IgD-negative memory B cell (primary cell): ENCODE data around the gene ALAD. TPM values are rescaled to one million over a fixed set of nuclear protein-coding genes. Genes with fewer than 3 reads are reported as not detected.
A peak's percentile ranks its signal among the peaks of the same experiment; 100 is the strongest.
"Not testable (repeated sequence)": the region's sequence is repeated elsewhere in the genome, so short reads cannot be mapped to it uniquely, and the experiment has no call there.

Experiments
- H3K27ac Mint-ChIP-seq, 3 donors: one replicate each; pipeline ENCODE4 v1.8.0; 2020 to 2022; ENCODE audit warnings: mild to moderate bottlenecking in 3 of 3, mixed read lengths in 3 of 3, moderate library complexity in 1 of 3
- H3K27me3 Mint-ChIP-seq: one replicate; pipeline ENCODE4 v1.8.0; 2021; ENCODE audit warnings: mixed read lengths
- H3K36me3 Mint-ChIP-seq: one replicate; pipeline ENCODE4 v1.8.0; 2020; ENCODE audit warnings: mild to moderate bottlenecking, mixed read lengths
- H3K4me1 Mint-ChIP-seq, 3 donors: one replicate each; pipeline ENCODE4 v1.8.0; 2020 to 2022; ENCODE audit warnings: mixed read lengths in 3 of 3, mild to moderate bottlenecking in 1 of 3
- H3K4me3 Mint-ChIP-seq, 4 donors: one replicate each; pipeline ENCODE4 v1.8.0; 2020 to 2022; ENCODE audit warnings: mild to moderate bottlenecking in 4 of 4, mixed read lengths in 4 of 4, moderate library complexity in 3 of 4
- H3K9me3 Mint-ChIP-seq, 3 donors: one replicate each; pipeline ENCODE4 v1.8.0; 2020 to 2021; ENCODE audit warnings: mixed read lengths in 3 of 3, mild to moderate bottlenecking in 1 of 3
- polyA plus RNA-seq: library from polyadenylated mRNA; unstranded; fragments of 300-500 nt; fragmentation: Illumina TruSeq; gene quantifications from one replicate; pipeline ENCODE4 v1.2.3, GENCODE V29; 2021

ALAD gene
- polyA plus RNA-seq, 1 donor from 2014 or later: 19.9 TPM

DNA sequence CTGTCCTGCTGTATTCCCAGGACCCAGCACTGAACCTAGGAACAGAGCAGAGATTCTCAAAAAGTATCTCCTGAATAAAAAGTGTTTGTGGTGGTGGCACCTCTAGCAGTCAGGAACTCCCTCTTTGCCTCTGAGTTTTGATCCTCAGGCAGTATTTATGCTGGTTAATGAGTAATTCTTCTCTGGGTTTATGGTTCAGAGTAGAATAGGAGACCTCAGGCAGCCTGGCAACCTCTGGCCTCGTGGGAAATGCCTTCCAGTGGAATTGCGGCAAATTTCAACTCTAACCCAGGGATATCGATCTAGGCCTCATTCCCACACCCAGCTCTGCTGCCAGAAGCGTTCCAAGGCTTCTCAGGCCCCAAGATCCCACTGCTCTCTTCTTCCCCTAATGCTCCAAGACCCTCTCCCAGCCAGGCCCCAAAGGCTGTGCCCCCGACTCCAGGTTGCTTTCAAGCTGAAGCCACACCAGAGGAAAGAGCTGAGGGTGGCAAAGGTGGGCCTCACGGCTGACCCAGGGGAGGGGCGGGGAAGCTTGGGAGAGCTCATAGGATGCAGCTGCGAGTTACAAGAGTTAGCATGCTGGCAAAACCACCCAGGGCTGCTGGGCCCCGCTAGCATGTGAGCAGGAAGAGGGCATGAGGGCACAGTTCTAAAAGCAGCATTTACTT, 13.4 kb downstream of the ALAD start:
- Mint-ChIP-seq H3K36me3 (peaks cover 9% of the 10 kb centered on the region), H3K27me3 (no peaks in the 10 kb centered on the region), H3K4me1 (peaks cover 0 to 2% (median 0%) of the 10 kb centered on the region in 3 donors), H3K4me3 (no peak overlapping the region), H3K27ac (no peak overlapping the region), H3K9me3 (no peaks in the 10 kb centered on the region)

DNA sequence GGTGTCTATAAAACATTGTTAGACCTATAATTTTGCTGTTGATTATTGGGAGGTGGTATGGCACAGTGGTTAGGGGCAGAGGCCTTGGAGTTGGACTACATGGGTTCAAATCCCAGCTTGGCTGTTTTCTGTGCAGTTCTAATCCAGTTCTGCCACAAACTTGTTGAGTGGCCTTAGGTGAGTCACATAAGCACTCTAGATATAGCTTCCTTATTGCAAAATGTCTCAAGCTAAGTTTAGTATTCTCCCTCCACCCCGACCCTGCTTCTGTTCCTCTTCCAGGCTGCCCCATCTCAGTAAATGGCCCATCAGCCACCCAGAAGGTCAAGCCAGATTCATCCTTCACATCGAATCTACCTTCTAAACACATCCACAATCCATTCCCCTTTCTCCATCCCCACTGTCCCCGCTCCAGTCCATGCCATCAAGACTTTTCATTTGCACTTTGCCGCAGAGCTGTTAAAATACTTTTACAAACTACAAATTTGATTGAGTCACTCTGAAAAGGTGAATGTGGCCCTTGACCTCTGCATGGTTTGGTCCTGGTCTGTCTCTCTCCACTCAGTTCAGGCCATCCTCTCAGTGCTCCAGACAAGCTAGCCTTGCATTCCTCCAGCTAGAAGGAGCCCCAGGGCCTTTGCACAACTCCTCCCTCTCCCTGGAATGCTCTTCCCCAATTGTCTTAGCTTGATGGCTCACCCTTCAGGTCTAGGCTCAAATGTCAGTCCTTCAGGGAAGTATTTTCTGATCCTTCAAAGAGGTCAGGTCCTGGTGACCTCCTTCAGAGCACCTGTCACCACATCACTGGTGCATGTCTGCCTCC, 14.3 kb downstream of the ALAD start:
- Mint-ChIP-seq H3K4me1 (peaks cover 2 to 5% (median 2%) of the 10 kb centered on the region in 3 donors), H3K9me3 (no peaks in the 10 kb centered on the region), H3K27me3 (no peaks in the 10 kb centered on the region), H3K36me3 (peaks cover 7% of the 10 kb centered on the region), H3K4me3 (no peak overlapping the region), H3K27ac (no peak overlapping the region)

DNA sequence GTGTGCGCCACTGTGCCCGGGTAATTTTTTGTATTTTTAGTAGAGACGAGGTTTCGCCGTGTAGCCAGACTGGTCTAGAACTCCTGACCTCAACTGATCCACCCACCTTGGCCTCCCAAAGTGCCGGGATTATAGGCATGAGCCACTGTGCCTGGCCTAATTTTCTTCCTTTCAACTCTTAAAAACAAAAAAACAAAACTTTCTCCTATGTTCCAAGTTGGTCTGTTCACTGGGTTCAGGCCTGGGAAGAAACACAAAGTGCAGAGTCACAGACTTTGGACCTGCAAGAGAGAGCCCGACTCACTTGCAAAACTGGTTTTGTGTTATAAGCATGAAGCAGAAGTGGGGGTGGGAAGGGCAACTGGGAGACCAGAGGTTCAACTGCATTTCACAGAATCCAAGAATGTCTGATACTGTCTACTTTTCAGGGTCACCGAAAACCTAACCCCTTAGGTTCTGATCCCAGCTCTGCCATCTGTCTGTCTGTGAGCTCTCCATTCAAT, 19.1 kb downstream of the ALAD start:
- peak overlapping the region in 1 of 4 donors; percentile 5 for H3K4me3 Mint-ChIP-seq
- H3K9me3 Mint-ChIP-seq: no peaks in the 10 kb centered on the region
- H3K4me1 Mint-ChIP-seq: peaks cover 7 to 15% (median 9%) of the 10 kb centered on the region in 3 donors
- no peaks in the 10 kb centered on the region for H3K27me3 Mint-ChIP-seq
- H3K27ac Mint-ChIP-seq: peak overlapping the region in 1 of 3 donors; percentile 93
- peaks cover 5% of the 10 kb centered on the region for H3K36me3 Mint-ChIP-seq

DNA sequence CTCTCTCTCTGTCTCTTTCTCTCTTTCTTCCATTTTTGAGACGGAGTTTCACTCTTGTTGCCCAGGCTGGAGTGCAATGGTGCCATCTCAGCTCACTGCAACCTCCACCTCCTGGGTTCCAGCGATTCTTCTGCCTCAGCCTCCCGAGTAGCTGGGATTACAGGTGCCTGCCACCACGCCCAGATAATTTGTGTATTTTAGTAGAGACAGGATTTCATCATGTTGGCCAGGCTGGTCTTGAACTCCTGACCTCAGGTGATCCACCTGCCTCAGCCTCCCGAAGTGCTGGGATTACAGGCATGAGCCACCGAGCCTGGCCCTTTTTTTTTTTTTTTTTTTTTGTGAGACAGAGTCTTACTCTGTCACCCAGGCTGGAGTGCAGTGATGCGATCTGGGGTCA, 19.6 kb downstream of the ALAD start:
- H3K27ac Mint-ChIP-seq: peak overlapping the region in 1 of 3 donors; percentile 93
- peaks cover 5 to 15% (median 9%) of the 10 kb centered on the region in 3 donors for H3K4me1 Mint-ChIP-seq
- peak overlapping the region in 1 of 4 donors; percentile 39 for H3K4me3 Mint-ChIP-seq
- H3K9me3 Mint-ChIP-seq, H3K36me3 Mint-ChIP-seq, H3K27me3 Mint-ChIP-seq: not testable (repeated sequence)

DNA sequence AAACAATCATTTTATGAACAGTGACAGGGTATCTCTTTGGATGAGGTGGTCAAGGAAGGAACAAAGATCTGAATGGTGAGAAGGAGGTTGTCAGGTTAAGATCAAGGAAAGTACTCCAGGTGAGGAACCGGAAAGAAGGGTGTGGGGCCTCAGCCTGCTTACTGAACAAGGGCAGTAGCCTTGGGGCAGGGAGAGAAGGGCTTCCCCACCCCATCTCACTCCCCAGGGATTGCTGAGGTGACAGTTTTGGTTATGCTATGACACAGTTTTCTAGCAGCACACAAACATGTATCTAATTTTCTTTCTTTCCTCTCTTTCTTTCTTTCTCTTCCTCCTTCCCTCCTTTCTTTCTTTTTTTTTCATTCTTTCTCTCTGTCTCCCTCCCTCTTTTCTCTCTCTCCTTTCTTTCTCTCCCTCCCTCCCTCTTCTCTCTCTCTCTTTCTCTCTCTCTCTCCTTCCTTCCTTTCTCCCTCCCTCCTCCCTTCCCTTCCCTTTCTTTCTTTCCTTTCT, 20.2 kb downstream of the ALAD start:
- Mint-ChIP-seq H3K27ac (peak overlapping the region; percentile 25 to 93 (median 54)), H3K27me3 (no peaks in the 10 kb centered on the region), H3K4me3 (peak overlapping the region in 3 of 4 donors; percentile 43 to 51 (median 46)), H3K9me3 (no peaks in the 10 kb centered on the region), H3K4me1 (peaks cover 5 to 15% (median 9%) of the 10 kb centered on the region in 3 donors), H3K36me3 (peaks cover 4% of the 10 kb centered on the region)

DNA sequence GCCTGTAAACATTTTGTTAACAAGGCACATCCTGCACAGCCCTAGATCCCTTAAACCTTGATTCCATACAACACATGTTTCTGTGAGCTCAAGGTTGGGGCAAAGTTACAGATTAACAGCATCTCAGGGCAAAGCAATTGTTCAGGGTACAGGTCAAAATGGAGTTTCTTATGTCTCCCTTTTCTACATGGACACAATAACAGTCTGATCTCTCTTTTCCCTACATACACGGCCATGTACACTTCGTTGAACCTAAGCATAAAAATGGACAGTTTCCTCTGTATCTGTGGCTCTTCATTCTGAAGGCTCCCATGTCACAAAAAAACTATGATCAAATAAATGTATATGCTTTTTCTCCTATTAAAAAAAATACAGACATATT, 21.3 kb downstream of the ALAD start:
- peaks cover 10 to 20% (median 18%) of the 10 kb centered on the region in 3 donors for H3K4me1 Mint-ChIP-seq
- not testable (repeated sequence) for H3K36me3 Mint-ChIP-seq, H3K9me3 Mint-ChIP-seq, H3K27me3 Mint-ChIP-seq
- H3K4me3 Mint-ChIP-seq: peak overlapping the region in 1 of 4 donors; percentile 50
- peak overlapping the region in 2 of 3 donors; percentile 22 to 93 for H3K27ac Mint-ChIP-seq

DNA sequence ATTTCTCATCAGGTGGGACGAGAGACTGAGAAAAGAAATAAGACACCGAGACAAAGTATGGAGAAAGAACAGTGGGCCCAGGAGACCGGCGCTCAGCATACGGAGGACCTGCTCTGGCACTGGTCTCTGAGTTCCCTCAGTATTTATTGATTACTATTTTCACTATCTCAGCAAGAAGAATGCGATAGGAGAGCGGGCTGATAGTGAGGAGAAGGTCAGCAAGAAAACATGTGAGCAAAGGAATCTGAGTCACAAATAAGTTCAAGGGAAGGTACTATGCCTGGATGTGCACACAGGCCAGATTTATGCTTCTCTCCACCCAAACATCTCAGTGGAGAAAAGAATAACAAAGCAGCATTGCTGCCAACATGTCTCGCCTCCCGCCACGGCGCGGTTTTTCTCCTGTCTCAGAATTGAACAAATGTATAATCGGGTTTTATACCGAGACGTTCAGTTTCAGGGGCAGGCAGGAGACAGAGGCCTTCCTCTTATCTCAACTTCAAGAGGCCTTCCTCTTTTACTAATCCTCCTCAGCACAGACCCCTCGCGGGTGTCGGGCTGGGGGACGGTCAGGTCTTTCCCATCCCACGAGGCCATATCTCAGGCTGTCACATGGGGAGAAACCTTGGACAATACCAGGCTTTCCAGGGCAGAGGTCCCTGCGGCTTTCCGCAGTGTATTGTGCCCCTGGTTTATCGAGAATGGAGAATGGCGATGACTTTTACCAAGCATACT, 21.8 kb downstream of the ALAD start:
- not testable (repeated sequence) for H3K27me3 Mint-ChIP-seq, H3K9me3 Mint-ChIP-seq, H3K36me3 Mint-ChIP-seq
- H3K4me1 Mint-ChIP-seq: peaks cover 10 to 24% (median 18%) of the 10 kb centered on the region in 3 donors
- H3K4me3 Mint-ChIP-seq: peak overlapping the region; percentile 26 to 80 (median 53)
- peak overlapping the region in 2 of 3 donors; percentile 22 to 34 for H3K27ac Mint-ChIP-seq

DNA sequence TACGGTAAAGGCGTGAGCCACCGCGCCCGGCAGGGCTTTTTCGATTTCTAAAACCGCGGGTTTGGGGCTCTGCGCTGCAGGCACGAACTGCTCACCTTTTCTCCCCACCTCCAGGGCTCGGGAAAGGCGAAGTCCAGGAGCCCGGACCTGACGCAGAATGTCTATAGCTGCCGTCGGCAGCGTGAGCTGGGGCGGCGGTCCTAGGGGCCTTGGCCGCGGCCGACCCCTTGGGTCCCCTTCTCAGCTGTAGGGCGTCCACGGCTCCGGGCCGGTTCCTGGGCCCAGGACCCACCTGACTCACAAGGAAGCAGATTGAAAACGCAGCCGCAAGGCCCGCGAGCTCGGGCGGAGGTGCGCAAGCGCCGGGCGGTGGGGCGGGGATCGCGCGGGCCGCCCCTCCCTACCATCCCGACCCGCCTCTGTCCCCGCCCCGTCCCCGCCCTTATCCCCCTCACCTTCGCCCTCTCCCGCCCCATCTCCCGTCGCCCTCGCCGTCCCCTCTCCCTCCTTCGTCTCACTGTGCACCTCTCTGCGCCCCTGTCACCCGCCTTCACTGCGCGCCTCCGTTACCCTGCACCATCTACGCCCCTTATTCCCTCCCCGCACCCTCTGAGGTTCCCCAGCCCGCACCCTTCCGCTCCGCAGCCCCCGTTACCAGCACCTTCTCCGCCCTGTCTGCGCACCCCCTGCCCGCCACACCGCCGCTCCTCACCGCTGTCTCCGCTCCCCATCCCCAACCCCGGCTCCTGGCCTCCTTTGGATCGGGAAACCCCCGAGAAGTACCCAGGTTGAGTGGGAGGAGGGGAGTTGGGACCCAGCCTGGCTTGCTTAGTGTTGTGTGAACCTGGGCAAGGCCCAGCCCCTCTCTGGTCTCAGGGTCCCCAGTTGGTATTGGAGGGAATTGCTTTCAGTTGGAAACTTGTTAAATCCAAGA, 24.2 kb downstream of the ALAD start, which contains the start of gene HDHD3:
Gene HDHD3, minus strand, starts transcription at position 353 of the 934 bp plus-strand sequence. CDS start 2,632 bp downstream, outside the sequence.
- Mint-ChIP-seq H3K4me3 (peak within 1 kb of the TSS; percentile 86 to 97 (median 93)), H3K36me3 (no peaks in the 10 kb centered on the region), H3K4me1 (peaks cover 14 to 21% (median 16%) of the 10 kb centered on the region in 3 donors), H3K27ac (peak within 1 kb of the TSS; percentile 72 to 89 (median 83)), H3K27me3 (no peaks in the 10 kb centered on the region), H3K9me3 (no peaks in the 10 kb centered on the region)

DNA sequence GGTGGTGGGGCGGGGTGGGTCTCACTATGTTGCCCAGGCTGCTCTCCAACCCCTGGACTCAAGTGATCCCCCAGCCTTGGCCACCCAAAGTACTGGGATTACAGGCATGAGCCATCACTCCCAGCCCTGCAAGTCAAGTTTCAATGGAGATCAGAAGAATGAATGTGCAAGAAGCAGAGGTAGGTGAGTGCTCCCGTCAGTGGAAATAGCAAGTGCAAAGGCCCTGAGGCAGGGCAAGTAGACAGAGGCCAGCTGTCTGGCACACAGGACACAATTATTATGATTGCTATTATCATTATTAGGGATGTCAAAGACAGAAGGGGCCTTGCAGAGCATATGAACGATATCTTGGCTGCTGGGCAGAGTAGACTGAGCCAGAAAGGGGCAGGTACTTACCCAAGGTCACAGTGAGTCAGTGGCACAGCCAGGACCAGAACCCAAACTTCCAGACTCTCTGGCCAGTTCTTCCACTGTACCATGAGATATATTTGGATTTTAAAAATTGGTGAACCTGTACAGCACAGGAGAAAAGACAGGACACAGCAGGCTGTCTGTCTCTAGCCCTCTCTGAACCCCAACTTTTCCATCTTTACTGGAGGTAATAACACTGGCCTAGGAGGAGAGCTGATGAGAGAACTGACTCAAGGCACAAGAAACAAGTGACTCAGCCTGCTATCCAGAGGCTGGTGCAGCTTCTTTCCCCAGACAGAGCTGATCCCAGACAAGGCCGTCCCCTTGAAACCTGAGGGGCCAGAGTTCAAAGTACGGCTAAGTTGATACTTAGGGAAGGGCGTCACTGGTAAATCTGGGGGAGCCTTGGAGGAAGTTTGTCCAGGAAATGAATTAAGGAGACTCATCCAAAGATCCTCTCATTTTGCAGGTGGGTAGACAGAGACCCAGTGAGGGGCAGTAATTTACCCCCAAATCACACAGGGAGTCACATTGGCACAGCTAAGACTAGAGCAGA, 25.7 kb downstream of the ALAD start:
- no peaks in the 10 kb centered on the region for H3K36me3 Mint-ChIP-seq
- H3K4me1 Mint-ChIP-seq: peaks cover 9 to 15% (median 10%) of the 10 kb centered on the region in 3 donors
- no peaks in the 10 kb centered on the region for H3K27me3 Mint-ChIP-seq

DNA sequence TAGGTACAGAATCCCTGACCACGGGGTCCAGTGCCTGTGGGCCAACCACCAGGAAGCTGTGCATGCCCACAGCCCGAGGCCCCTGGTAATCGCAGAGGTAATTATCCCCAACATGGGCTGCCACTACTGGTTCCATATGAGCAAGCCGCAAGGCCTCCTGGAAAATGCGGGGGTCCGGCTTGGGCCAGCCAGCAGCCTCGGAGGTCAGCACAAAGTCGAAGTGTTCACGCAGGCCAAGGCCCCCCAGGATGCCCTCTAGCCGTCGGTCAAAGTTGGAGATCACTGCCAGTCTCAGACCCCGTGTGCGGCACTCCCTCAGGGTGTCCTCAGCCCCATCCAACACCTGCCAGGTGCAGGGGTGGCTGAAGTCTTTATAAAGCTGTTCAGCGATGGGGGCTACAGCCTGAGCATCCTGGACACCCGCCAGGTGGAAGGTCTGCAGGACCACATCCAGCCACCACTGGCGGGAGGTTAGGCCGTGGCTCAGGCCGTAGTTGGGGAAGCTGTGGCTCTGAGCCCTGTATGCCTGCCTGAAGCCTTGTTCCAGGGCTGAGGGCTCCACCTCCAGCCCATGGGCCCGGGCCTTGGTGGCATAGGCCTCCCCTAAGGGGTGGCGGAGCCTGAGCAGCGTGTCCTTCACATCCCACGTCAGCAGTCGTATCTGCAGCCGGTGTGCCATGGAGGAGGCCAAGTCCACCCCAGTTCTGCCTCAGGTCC, 27.2 kb downstream of the ALAD start:
- Mint-ChIP-seq H3K27ac (no peak overlapping the region), H3K36me3 (no peaks in the 10 kb centered on the region), H3K4me3 (peak overlapping the region in 1 of 4 donors; percentile 91), H3K27me3 (no peaks in the 10 kb centered on the region), H3K9me3 (no peaks in the 10 kb centered on the region), H3K4me1 (peaks cover 9 to 11% (median 10%) of the 10 kb centered on the region in 3 donors)

More for the DNA sequence above, 25.7 kb downstream of the ALAD start:
- H3K9me3 Mint-ChIP-seq: no peaks in the 10 kb centered on the region
- H3K4me3 Mint-ChIP-seq: peak overlapping the region; percentile 86 to 95 (median 92)
- H3K27ac Mint-ChIP-seq: peak overlapping the region; percentile 34 to 89 (median 72)

DNA sequence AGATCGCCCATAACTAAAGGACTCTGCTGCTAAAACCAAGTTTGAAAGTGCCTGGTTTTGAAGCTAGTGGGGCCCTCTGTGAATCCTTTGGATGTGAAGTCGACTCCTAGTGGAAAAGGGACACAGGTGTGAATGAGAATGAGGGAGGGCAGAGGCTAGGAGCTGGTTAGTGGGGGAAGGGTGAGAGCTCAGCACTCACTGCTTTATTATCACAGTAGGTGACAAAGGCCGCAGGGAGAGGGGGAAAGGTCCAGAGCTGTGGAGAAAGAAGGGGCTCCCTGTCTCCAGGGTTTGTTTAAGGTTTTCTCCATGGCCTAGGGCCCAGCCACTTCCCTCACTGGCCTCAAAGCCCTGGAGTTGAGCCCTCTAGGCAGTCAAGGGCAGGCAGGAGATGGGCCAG, 27.8 kb downstream of the ALAD start:
- Mint-ChIP-seq H3K4me1 (peaks cover 9 to 11% (median 10%) of the 10 kb centered on the region in 3 donors), H3K27ac (no peak overlapping the region), H3K36me3 (no peaks in the 10 kb centered on the region), H3K27me3 (no peaks in the 10 kb centered on the region), H3K4me3 (peak overlapping the region in 1 of 4 donors; percentile 32), H3K9me3 (no peaks in the 10 kb centered on the region)

DNA sequence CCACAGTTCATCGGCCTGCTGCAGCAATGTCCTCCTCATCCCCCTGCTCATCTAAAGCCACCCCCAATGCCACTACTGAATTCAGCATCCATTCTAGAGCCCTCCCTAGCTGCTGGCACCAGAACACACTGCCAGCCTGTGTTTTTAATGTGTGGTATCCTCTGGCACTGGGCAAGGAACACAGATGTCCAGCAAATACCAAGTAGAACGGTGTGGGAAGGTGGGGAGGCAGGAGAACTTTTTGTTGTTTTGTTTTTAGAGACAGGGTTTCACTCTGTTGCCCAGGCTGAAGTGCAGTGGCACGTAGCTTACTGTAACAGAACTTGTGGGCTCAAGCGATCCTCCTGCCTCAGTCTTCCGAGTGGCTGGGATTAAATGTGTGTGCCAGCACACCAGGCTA, 29.0 kb downstream of the ALAD start:
- Mint-ChIP-seq H3K36me3 (no peaks in the 10 kb centered on the region), H3K4me1 (peaks cover 9 to 11% (median 10%) of the 10 kb centered on the region in 3 donors), H3K27ac (peak overlapping the region in 1 of 3 donors; percentile 15), H3K27me3 (no peaks in the 10 kb centered on the region), H3K9me3 (no peaks in the 10 kb centered on the region), H3K4me3 (no peak overlapping the region)
